Measurements from ENCODE around the gene ADAM22. TPM values are rescaled to one million over a fixed set of nuclear protein-coding genes. Genes with fewer than 3 reads are reported as not detected.

ADAM22 gene
- total and polyA plus RNA-seq, 4 donors, result 0.04 to 0.61 (median 0.15) TPM

GRCh38 chr7:88191911-88192310 is 257.9 kb downstream of the ADAM22 start:
- Histone ChIP-seq H3K27me3 (ENCODE audit: control insufficient read depth in 4 of 4, insufficient read depth in 4 of 4, low read length in 3 of 4) (peaks cover 0 to 2% (median 0%) of the 10 kb centered on the region in 4 donors), H3K4me3 (ENCODE audit: low read depth in 1 of 3, low read length in 3 of 3) (no peak overlapping the region), H3K9ac (ENCODE audit: low read depth in 1 of 2, low read length in 2 of 2) (no peak overlapping the region), H3K36me3 (ENCODE audit: control insufficient read depth in 4 of 4, insufficient read depth in 3 of 4, low read depth in 1 of 4, low read length in 3 of 4) (no peaks in the 10 kb centered on the region), H3K9me3 (ENCODE audit: control insufficient read depth in 4 of 4, low read length in 3 of 4) (no peaks in the 10 kb centered on the region), H3K27ac (ENCODE audit: low read depth in 1 of 2, low read length in 2 of 2) (no peak overlapping the region), H3K4me1 (ENCODE audit: control insufficient read depth in 4 of 4, insufficient read depth in 4 of 4, low read length in 3 of 4) (no peaks in the 10 kb centered on the region)
- 84% methylated on average over 3 of the region's 3 CpGs for WGBS
- no peak for TF ChIP-seq SP1 (IDR thresholded peaks at IDR 0.05)
- no peak for TF ChIP-seq YY1 (IDR thresholded peaks at IDR 0.05)
- no peak for TF ChIP-seq ATF3 (IDR thresholded peaks at IDR 0.05)
- no peak for TF ChIP-seq HNF4G (IDR thresholded peaks at IDR 0.05)
- no peak for DNase-seq (ENCODE audit: low spot score)

GRCh38 chr7:88200261-88200660 is 266.2 kb downstream of the ADAM22 start:
- no peak overlapping the region for H3K4me3 ChIP-seq (ENCODE audit: low read depth in 1 of 3, low read length in 3 of 3)
- TF ChIP-seq SP1 (IDR thresholded peaks at IDR 0.05) (no peak), RXRA (IDR thresholded peaks at IDR 0.05) (no peak), REST (IDR thresholded peaks at IDR 0.05) (no peak), ATF3 (IDR thresholded peaks at IDR 0.05) (no peak), NR2F2 (IDR thresholded peaks at IDR 0.05) (no peak), TAF1 (conservative IDR thresholded peaks at IDR 0.05) (no peak), MAX (IDR thresholded peaks at IDR 0.05) (no peak)
- no peak overlapping the region for H3K9ac ChIP-seq (ENCODE audit: low read depth in 1 of 2, low read length in 2 of 2)
- WGBS, result 93% methylated on average over 3 of the region's 3 CpGs
- H3K9me3 ChIP-seq (ENCODE audit: control insufficient read depth in 4 of 4, low read length in 3 of 4), result no peaks in the 10 kb centered on the region
- no peak for DNase-seq (ENCODE audit: low spot score)
- H3K27me3 ChIP-seq (ENCODE audit: control insufficient read depth in 4 of 4, insufficient read depth in 4 of 4, low read length in 3 of 4), result no peaks in the 10 kb centered on the region
- no peak overlapping the region for H3K27ac ChIP-seq (ENCODE audit: low read depth in 1 of 2, low read length in 2 of 2)
- H3K36me3 ChIP-seq (ENCODE audit: control insufficient read depth in 4 of 4, insufficient read depth in 3 of 4, low read depth in 1 of 4, low read length in 3 of 4), result peaks cover 0 to 15% (median 11%) of the 10 kb centered on the region in 4 donors
- H3K4me1 ChIP-seq (ENCODE audit: control insufficient read depth in 4 of 4, insufficient read depth in 4 of 4, low read length in 3 of 4), result no peaks in the 10 kb centered on the region

GRCh38 chr7:88200789-88201188 is 266.7 kb downstream of the ADAM22 start:
- 80% methylated on average over 4 of the region's 4 CpGs for WGBS
- no peaks in the 10 kb centered on the region for H3K27me3 ChIP-seq (ENCODE audit: control insufficient read depth in 4 of 4, insufficient read depth in 4 of 4, low read length in 3 of 4)
- no peaks in the 10 kb centered on the region for H3K4me1 ChIP-seq (ENCODE audit: control insufficient read depth in 4 of 4, insufficient read depth in 4 of 4, low read length in 3 of 4)
- TF ChIP-seq TAF1 (conservative IDR thresholded peaks at IDR 0.05) (no peak), CTCF (IDR thresholded peaks at IDR 0.05; ENCODE audit: low read depth, low read length, missing input control) (no peak), HNF4A (conservative IDR thresholded peaks at IDR 0.05) (no peak), HNF4G (IDR thresholded peaks at IDR 0.05) (no peak), GABPA (IDR thresholded peaks at IDR 0.05 in 1 of 2, conservative IDR thresholded peaks at IDR 0.05 in 1 of 2) (no peak), NR2F2 (IDR thresholded peaks at IDR 0.05) (no peak), REST (IDR thresholded peaks at IDR 0.05) (no peak), RAD21 (IDR thresholded peaks at IDR 0.05) (no peak), FOXA1 (IDR thresholded peaks at IDR 0.05) (no peak), FOXA2 (IDR thresholded peaks at IDR 0.05) (no peak)
- no peaks in the 10 kb centered on the region for H3K9me3 ChIP-seq (ENCODE audit: control insufficient read depth in 4 of 4, low read length in 3 of 4)
- no peak overlapping the region for H3K4me3 ChIP-seq (ENCODE audit: low read depth in 1 of 3, low read length in 3 of 3)
- DNase-seq (ENCODE audit: low spot score), result no peak
- H3K9ac ChIP-seq (ENCODE audit: low read depth in 1 of 2, low read length in 2 of 2), result no peak overlapping the region
- H3K36me3 ChIP-seq (ENCODE audit: control insufficient read depth in 4 of 4, insufficient read depth in 3 of 4, low read depth in 1 of 4, low read length in 3 of 4), result peaks cover 1 to 19% (median 14%) of the 10 kb centered on the region in 4 donors
- no peak overlapping the region for H3K27ac ChIP-seq (ENCODE audit: low read depth in 1 of 2, low read length in 2 of 2)

All from liver (tissue), 9 donors.